ENCODE results near the gene BAX. TPM values are rescaled to one million over a fixed set of nuclear protein-coding genes. Genes with fewer than 3 reads are reported as not detected.

The BAX gene
- total RNA-seq, 1 donor from 2014 or later = 171 TPM

GRCh38 chr19:48975947-48976847 lies 21.5 kb downstream of the BAX start:
- no peaks in the 10 kb centered on the region for H3K9me3 Mint-ChIP-seq
- peak overlapping the region; percentile 58 for H3K27ac Mint-ChIP-seq (ENCODE audit: unreplicated experiment)
- H3K4me3 Mint-ChIP-seq = no peak overlapping the region
- no peak for TF ChIP-seq CTCF (conservative IDR thresholded peaks at IDR 0.05)
- H3K27me3 Mint-ChIP-seq (ENCODE audit: low read depth) = no peaks in the 10 kb centered on the region
- H3K4me1 Mint-ChIP-seq = peaks cover under 1% of the 10 kb centered on the region
- H3K36me3 Mint-ChIP-seq (ENCODE audit: low read depth) = peaks cover 6% of the 10 kb centered on the region
- peak; percentile 41 for DNase-seq (ENCODE audit: low read depth, low spot score)

GRCh38 chr19:48977061-48977460 lies 22.4 kb downstream of the BAX start:
- Mint-ChIP-seq H3K9me3 (no peaks in the 10 kb centered on the region), H3K4me1 (no peaks in the 10 kb centered on the region), H3K4me3 (no peak overlapping the region), H3K36me3 (ENCODE audit: low read depth) (peaks cover 7% of the 10 kb centered on the region), H3K27me3 (ENCODE audit: low read depth) (no peaks in the 10 kb centered on the region), H3K27ac (ENCODE audit: unreplicated experiment) (no peak overlapping the region)
- TF ChIP-seq CTCF (conservative IDR thresholded peaks at IDR 0.05) = no peak
- DNase-seq (ENCODE audit: low read depth, low spot score) = no peak

GRCh38 chr19:48982280-48982679 lies 27.6 kb downstream of the BAX start:
- TF ChIP-seq CTCF (conservative IDR thresholded peaks at IDR 0.05) = no peak
- Mint-ChIP-seq H3K27me3 (ENCODE audit: low read depth) (no peaks in the 10 kb centered on the region), H3K27ac (ENCODE audit: unreplicated experiment) (no peak overlapping the region), H3K4me3 (no peak overlapping the region), H3K4me1 (no peaks in the 10 kb centered on the region), H3K36me3 (ENCODE audit: low read depth) (peaks cover 10% of the 10 kb centered on the region), H3K9me3 (no peaks in the 10 kb centered on the region)
- no peak for DNase-seq (ENCODE audit: low read depth, low spot score)

GRCh38 chr19:48985711-48986110 lies 31.0 kb downstream of the BAX start:
- no peaks in the 10 kb centered on the region for H3K9me3 Mint-ChIP-seq
- no peaks in the 10 kb centered on the region for H3K27me3 Mint-ChIP-seq (ENCODE audit: low read depth)
- H3K4me3 Mint-ChIP-seq = no peak overlapping the region
- H3K4me1 Mint-ChIP-seq = peaks cover 5% of the 10 kb centered on the region
- DNase-seq (ENCODE audit: low read depth, low spot score) = no peak
- no peak overlapping the region for H3K27ac Mint-ChIP-seq (ENCODE audit: unreplicated experiment)
- no peak for TF ChIP-seq CTCF (conservative IDR thresholded peaks at IDR 0.05)
- peaks cover 11% of the 10 kb centered on the region for H3K36me3 Mint-ChIP-seq (ENCODE audit: low read depth)

- DNase-seq (ENCODE audit: low read depth, low spot score) = no peak
- TF ChIP-seq CTCF (conservative IDR thresholded peaks at IDR 0.05) = no peak
- Mint-ChIP-seq H3K9me3 (no peaks in the 10 kb centered on the region), H3K4me3 (no peak overlapping the region), H3K4me1 (peaks cover 9% of the 10 kb centered on the region), H3K27ac (ENCODE audit: unreplicated experiment) (no peak overlapping the region), H3K27me3 (ENCODE audit: low read depth) (no peaks in the 10 kb centered on the region), H3K36me3 (ENCODE audit: low read depth) (peaks cover 11% of the 10 kb centered on the region)
Observed at GRCh38 chr19:48986211-48986610, 31.5 kb downstream of the BAX start.
